Lower lobe of right lung (tissue), 2 donors: ENCODE results near the gene CSF3R. TPM values are rescaled to one million over a fixed set of nuclear protein-coding genes. Genes with fewer than 3 reads are reported as not detected.
A peak's percentile ranks its signal among the peaks of the same experiment; 100 is the strongest.
"Not testable (repeated sequence)": the region's sequence is repeated elsewhere in the genome, so short reads cannot be mapped to it uniquely, and the experiment has no call there.

Experiments
- ATAC-seq, 2 donors: fragments of 200-7000 bp; cut with Tn5 transposase; one replicate each; pipeline ENCODE4 v1.9.1; 2020 to 2022; ENCODE audit warnings: mild to moderate bottlenecking in 2 of 2, moderate library complexity in 2 of 2
- DNase-seq: peaks from one replicate; pipeline ENCODE4 v3.0.0-alpha.2; 2020
- H3K27ac ChIP-seq: fragments of 200-600 bp; one replicate; pipeline ENCODE4 v1.8.0; 2022
- H3K27me3 ChIP-seq: fragments of 200-600 bp; one replicate; pipeline ENCODE4 v1.8.0; 2022; ENCODE audit warnings: low read depth
- H3K36me3 ChIP-seq: fragments of 200-600 bp; one replicate; pipeline ENCODE4 v1.8.0; 2022; ENCODE audit warnings: mild to moderate bottlenecking
- H3K4me1 ChIP-seq: fragments of 200-600 bp; one replicate; pipeline ENCODE4 v1.8.0; 2022
- H3K4me3 ChIP-seq: fragments of 200-600 bp; one replicate; pipeline ENCODE4 v1.8.0; 2022; ENCODE audit warnings: mild to moderate bottlenecking
- H3K9me3 ChIP-seq: fragments of 200-600 bp; one replicate; pipeline ENCODE4 v1.8.0; 2022
- intact Hi-C: fragments of 100-400 bp; cut with DNase I; formaldehyde crosslinking; loops from one replicate; pipeline ENCODE4 v1.11.0; 2022
- total RNA-seq: library from RNA; stranded (reverse); fragmentation: NEBNext Ultra II Directional; extraction: Animal tissue kit (Norgen Biotek cat#: 25700); gene quantifications from one replicate; pipeline ENCODE4 v1.2.1, GENCODE V29; 2021
- TF ChIP-seq, protein P1 (sequence below): fragments of 200-600 bp; IDR thresholded peaks from one replicate; pipeline ENCODE4 v1.8.0; 2022; ENCODE audit warnings: antibody characterized with exemption, mild to moderate bottlenecking
- donor health status: DM: no; HTN: yes; CAD: no; lungs with severe emphysema.

Gene CSF3R
- total RNA-seq, 1 donor from 2014 or later, result 214 TPM

- Histone ChIP-seq H3K9me3 (no peaks in the 10 kb centered on the region), H3K36me3 (no peaks in the 10 kb centered on the region), H3K27me3 (no peaks in the 10 kb centered on the region), H3K4me1 (peaks cover 40% of the 10 kb centered on the region), H3K4me3 (no peak overlapping the region), H3K27ac (peak overlapping the region; percentile 82)
- no peak for ATAC-seq
- TF ChIP-seq, protein P1, sequence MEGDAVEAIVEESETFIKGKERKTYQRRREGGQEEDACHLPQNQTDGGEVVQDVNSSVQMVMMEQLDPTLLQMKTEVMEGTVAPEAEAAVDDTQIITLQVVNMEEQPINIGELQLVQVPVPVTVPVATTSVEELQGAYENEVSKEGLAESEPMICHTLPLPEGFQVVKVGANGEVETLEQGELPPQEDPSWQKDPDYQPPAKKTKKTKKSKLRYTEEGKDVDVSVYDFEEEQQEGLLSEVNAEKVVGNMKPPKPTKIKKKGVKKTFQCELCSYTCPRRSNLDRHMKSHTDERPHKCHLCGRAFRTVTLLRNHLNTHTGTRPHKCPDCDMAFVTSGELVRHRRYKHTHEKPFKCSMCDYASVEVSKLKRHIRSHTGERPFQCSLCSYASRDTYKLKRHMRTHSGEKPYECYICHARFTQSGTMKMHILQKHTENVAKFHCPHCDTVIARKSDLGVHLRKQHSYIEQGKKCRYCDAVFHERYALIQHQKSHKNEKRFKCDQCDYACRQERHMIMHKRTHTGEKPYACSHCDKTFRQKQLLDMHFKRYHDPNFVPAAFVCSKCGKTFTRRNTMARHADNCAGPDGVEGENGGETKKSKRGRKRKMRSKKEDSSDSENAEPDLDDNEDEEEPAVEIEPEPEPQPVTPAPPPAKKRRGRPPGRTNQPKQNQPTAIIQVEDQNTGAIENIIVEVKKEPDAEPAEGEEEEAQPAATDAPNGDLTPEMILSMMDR, result no peak
- no peak for DNase-seq
- intact Hi-C loops, result no loop called here
Measured at GRCh38 chr1:36484099-36484498, 1.4 kb upstream of the CSF3R start.

DNA sequence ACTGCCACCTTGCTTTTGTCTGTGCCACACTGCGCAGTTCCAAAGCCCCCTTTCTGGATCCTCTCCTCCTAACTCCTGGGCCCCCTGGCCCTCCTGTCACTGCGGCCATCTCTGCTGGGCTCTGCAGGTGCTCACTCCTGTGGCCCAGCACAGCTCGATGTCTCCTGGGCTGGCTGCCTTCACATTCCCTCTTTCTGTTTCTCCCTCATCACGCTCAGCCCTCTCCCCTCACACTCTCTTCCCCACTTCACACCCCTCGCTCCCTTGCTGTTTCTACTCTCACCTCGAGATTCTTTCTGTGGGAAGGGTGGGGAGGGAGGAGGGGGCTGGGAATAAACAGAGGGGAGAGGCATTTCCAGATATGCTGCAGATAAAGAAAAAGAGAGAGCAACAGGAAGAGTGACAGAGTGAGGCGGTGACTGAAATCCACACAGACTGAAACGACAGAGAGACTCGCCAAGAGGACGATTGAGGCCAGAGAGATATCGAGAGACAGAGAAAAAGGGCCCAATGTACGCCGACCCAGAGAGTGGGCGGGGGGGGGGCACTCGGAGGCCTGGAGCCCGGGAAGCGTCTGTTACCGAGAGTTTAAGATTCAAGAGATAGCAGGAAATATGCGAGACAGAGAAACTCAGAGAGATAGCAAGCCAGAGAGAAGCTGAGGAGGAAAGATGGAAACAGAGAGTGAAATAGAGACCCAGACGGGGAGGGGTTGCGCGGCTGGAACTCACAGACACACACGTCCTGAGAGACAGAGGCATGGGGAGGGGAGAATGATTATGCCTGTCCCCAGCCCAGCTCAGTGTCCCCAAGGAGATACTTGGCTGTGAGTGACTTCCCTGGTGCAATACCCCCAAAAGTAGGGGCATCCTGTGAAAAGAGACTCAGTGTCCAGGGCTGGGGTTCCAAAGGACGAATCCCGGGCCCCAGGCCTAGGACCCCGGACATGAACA, 666 bp downstream of the CSF3R start:
- H3K4me3 ChIP-seq, result peak overlapping the region; percentile 56
- peaks cover 35% of the 10 kb centered on the region for H3K4me1 ChIP-seq
- H3K9me3 ChIP-seq, result no peaks in the 10 kb centered on the region
- TF ChIP-seq, protein P1, result no peak
- H3K36me3 ChIP-seq, result no peaks in the 10 kb centered on the region
- ATAC-seq (peak; percentile 6 to 17), DNase-seq (no peak)
- H3K27me3 ChIP-seq, result no peaks in the 10 kb centered on the region
- peak overlapping the region; percentile 82 for H3K27ac ChIP-seq
- intact Hi-C loops, result no loop called here

- Histone ChIP-seq H3K36me3 (no peaks in the 10 kb centered on the region), H3K27ac (no peak overlapping the region), H3K4me3 (peak overlapping the region; percentile 56), H3K9me3 (no peaks in the 10 kb centered on the region), H3K4me1 (peaks cover 33% of the 10 kb centered on the region), H3K27me3 (no peaks in the 10 kb centered on the region)
- intact Hi-C loops, result no loop called here
- ATAC-seq, result no peak
- TF ChIP-seq, protein P1, result no peak
- no peak for DNase-seq
Measured at GRCh38 chr1:36481091-36481490, 1.6 kb downstream of the CSF3R start.

- intact Hi-C loops, result no loop called here
- no peaks in the 10 kb centered on the region for H3K36me3 ChIP-seq
- TF ChIP-seq, protein P1, result no peak
- H3K4me3 ChIP-seq, result no peak overlapping the region
- peaks cover 27% of the 10 kb centered on the region for H3K4me1 ChIP-seq
- H3K27me3 ChIP-seq, result no peaks in the 10 kb centered on the region
- H3K9me3 ChIP-seq, result no peaks in the 10 kb centered on the region
- DNase-seq (no peak), ATAC-seq (no peak)
- no peak overlapping the region for H3K27ac ChIP-seq
Measured at GRCh38 chr1:36480161-36480560, 2.6 kb downstream of the CSF3R start.

- H3K36me3 ChIP-seq, result no peaks in the 10 kb centered on the region
- ATAC-seq, result no peak
- no peak for DNase-seq
- no peak overlapping the region for H3K4me3 ChIP-seq
- peaks cover 27% of the 10 kb centered on the region for H3K4me1 ChIP-seq
- no peaks in the 10 kb centered on the region for H3K9me3 ChIP-seq
- no peaks in the 10 kb centered on the region for H3K27me3 ChIP-seq
- TF ChIP-seq, protein P1, result no peak
- intact Hi-C loops, result no loop called here
- no peak overlapping the region for H3K27ac ChIP-seq
Measured at GRCh38 chr1:36479505-36480051, 3.1 kb downstream of the CSF3R start.

GRCh38 chr1:36477615-36478014, 5.1 kb downstream of the CSF3R start:
- peaks cover 18% of the 10 kb centered on the region for H3K4me1 ChIP-seq
- intact Hi-C loops, H3K4me3 ChIP-seq, H3K9me3 ChIP-seq, H3K36me3 ChIP-seq, H3K27ac ChIP-seq, DNase-seq, H3K27me3 ChIP-seq, ATAC-seq: not testable (repeated sequence)
